Activated CD4-positive, alpha-beta T cell treated with anti-CD3 and anti-CD28 coated beads, Interleukin-2, amount 50 U/mL, for 48 hours (primary cell): Measurements from ENCODE around the gene NUDT21.
A peak's percentile ranks its signal among the peaks of the same experiment; 100 is the strongest.

ENCODE experiments used
- DNase-seq, 2 experiments: peaks; one replicate each; pipeline ENCODE4 v3.0.0-alpha.2; 2020

NUDT21 gene

GRCh38 chr16:56460101-56460500 lies 9.0 kb upstream of the NUDT21 start:
- no peak for DNase-seq

- no peak for DNase-seq
These were observed 6.9 kb upstream of the NUDT21 start for GRCh38 chr16:56457927-56458470.

GRCh38 chr16:56451753-56452689 lies 889 bp upstream of the NUDT21 start:
- DNase-seq = peak in 1 of 2 experiments; percentile 20

- DNase-seq = peak in 1 of 2 experiments; percentile 26
These were observed 702 bp downstream of the NUDT21 start for GRCh38 chr16:56450275-56450985.

DNA sequence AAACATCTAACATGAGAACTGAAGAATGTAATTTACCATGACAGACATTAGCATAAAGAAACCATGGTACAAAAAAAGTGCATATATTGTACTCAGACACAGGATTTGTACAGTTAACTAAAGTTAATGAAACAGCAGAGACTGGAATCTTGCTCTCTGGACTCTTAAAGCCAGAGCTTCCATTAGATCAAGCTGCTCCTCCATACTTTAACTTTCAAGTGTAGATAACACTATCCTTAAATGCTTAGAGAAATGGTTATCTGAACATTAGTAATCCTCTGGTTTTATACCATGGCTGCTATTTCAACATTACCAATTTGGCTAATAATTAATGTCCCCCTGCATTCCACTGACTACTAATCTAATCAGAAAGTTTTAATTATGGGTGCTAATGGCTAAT lies 3.1 kb downstream of the NUDT21 start:
- DNase-seq = no peak

DNA sequence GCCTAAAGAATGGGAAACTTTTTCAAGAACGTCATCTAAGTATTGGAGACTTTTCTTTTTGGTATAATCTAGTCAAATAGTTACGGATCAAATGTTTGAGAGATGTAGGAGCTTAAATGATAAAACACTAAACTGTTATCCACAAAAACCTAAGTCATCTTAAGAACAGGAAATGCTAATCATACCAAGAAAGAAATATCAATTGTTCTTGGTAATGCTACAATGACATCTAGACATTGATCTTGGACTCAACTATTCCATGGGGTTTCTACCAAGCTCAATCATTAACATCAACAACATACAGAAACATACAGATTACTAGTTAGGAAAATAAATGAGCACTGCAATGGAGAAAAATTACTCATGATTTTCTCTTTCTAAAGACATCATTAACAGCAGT lies 3.8 kb downstream of the NUDT21 start:
- no peak for DNase-seq

DNA sequence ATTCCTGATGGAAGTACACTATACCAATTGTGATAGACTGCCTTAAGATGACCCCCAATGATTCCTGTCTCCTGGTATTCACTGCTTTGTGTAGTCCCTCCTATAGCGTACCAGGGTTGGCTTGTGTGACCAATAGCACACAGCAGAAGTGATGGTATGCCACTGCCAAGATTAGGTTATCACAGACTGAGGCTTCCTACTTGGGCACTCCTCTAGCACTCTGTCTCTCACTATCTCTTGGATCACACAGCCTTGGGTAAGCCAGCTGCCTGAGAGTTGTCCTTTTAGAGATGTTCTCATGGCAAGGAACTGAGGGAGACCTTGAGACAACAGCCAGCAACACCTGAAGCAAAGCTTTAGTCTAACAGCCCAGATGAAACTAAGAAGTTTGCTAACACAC lies 13.1 kb downstream of the NUDT21 start:
- no peak for DNase-seq

DNA sequence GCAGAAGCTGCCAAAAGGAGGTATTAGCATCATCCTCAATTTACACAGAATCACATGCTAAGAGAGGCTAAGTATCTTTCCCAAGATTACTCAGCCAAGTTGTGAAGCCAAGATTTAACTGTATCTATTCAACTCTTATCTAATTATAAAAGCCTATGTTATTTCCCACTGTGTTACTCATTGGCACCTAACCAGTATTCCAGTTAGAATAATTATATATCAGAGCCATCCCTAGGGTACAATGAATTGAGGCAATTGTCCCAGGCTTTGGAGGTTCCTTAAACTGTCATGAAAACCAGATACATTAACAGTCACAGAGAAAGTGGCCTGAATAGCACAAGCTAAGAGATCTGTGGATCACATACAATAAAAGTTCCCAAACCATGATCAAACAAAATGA lies 14.9 kb downstream of the NUDT21 start:
- DNase-seq = no peak

- no peak for DNase-seq
These were observed 23.0 kb downstream of the NUDT21 start for GRCh38 chr16:56428091-56428490.

DNA sequence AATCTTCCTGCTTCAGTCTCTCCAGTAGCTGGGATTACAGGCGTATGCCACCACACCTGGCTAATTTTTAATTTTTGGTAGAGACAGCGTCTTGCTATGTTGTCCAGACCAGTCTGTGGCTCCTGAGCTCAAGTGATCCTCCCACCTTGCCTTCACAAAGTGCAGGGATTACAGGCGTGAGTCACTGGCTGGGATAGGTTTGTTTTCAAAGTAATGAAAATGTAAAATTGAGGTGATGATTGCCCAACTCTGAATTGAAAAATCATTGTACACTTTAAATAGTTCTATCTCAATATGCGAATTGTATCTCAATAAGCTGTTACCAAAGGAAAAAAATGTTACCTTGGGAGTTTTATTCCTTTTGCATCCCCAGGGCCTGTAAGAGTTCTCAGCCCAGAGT lies 24.5 kb downstream of the NUDT21 start:
- no peak for DNase-seq

DNA sequence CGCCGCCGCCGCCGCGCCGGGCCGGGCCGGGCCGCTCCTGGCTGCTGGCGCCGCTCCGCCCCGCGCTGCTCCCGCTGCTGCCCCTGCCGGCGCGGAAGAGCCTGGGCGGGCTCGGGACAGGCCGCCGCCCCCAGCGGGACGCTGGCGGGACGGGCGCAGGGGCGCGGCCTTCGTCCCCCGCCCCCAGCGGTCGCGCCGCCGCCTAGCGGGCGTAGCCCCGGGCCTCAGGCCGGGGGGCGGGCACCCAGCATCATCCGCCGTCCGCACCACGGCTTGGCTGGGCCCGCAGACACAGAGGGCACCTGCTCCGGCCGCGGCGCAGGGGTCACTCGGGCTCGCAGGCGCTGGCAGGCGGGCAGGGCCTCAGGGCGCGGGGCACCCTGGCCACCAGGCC lies 25.7 kb downstream of the NUDT21 start, which contains the start of gene AMFR:
Gene AMFR, minus strand, starts transcription at position 107 of the 394 bp plus-strand sequence. CDS start 218 bp downstream, outside the sequence.
- DNase-seq = peak; percentile 61

- DNase-seq = peak; percentile 25 to 37
These were observed 26.2 kb downstream of the NUDT21 start for GRCh38 chr16:56424791-56425438.

GRCh38 chr16:56424404-56424764 lies 26.7 kb downstream of the NUDT21 start:
- DNase-seq = peak in 1 of 2 experiments; percentile 6

DNA sequence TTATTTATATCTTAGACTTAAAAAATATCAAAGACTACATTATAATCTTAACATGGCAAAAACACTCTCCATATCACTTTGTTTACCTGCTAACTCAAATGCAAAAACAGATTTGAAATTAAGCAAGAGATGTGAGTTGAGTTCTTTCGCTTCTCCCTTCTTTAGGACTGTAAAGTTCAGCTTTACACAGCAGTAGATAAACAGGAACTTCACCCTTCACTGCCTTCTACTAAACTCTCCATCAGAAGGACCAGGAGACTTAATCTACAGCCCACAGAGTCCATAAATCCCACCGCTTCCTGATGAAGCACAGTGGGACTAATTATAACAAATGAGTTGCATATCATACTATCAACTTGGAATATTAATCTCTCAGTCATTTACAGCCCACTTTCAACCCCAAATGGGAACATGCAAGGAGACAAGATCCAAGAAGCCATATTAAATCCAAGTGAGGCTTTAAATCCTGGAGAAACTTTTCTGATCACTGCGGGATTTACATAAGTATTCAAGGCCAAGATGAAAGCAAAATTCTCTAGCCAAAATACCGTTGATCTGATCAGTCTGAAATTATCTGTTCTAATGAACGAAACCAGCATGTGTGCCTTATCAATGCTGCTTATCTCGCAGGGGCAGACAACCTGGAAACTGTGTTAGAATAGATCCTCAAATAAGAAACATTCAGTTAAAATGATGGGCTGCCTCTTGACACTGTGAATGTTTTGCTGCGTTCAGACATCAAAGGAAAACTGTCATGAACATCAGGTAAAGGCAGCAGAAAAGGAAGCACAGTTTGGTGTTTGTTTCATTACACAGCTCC lies 27.3 kb downstream of the NUDT21 start:
- no peak for DNase-seq

GRCh38 chr16:56422896-56423441 lies 28.2 kb downstream of the NUDT21 start:
- DNase-seq = no peak

GRCh38 chr16:56421976-56422669 lies 29.0 kb downstream of the NUDT21 start:
- DNase-seq = no peak

- DNase-seq = no peak
These were observed 29.8 kb downstream of the NUDT21 start for GRCh38 chr16:56421313-56421712.

GRCh38 chr16:56420613-56421012 lies 30.5 kb downstream of the NUDT21 start:
- no peak for DNase-seq

- no peak for DNase-seq
These were observed 31.2 kb downstream of the NUDT21 start for GRCh38 chr16:56419740-56420548.

GRCh38 chr16:56417138-56417537 lies 34.0 kb downstream of the NUDT21 start:
- no peak for DNase-seq
